PFSK-1 (cell line): ENCODE data around the gene ARHGAP25.

Source experiments
- FOXP2 ChIP-seq: optimal IDR thresholded peaks from 2 replicates; pipeline ENCODE3; 2011; ENCODE audit warnings: borderline replicate concordance, control low read depth, inconsistent platforms; ENCODE audit not compliant: insufficient read depth; ENCODE audit errors: extremely low read length, extremely low read depth
- POLR2AphosphoS5 ChIP-seq: IDR thresholded peaks from 2 replicates; pipeline ENCODE4 v1.6.1; 2012; ENCODE audit warnings: low read depth, mild to moderate bottlenecking, control low read depth, low read length, moderate library complexity
- SIN3A ChIP-seq: IDR thresholded peaks from 2 replicates; pipeline ENCODE4 v1.6.1; 2012; ENCODE audit warnings: mild to moderate bottlenecking, low read length, moderate library complexity, borderline replicate concordance; ENCODE audit not compliant: insufficient read depth
- TAF1 ChIP-seq: IDR thresholded peaks from 2 replicates; pipeline ENCODE4 v1.6.1; 2012; ENCODE audit warnings: low read length, control low read depth, borderline replicate concordance; ENCODE audit not compliant: insufficient read depth
- TF ChIP-seq, protein P1 (sequence below), 2 experiments: IDR thresholded peaks; 2 replicates each; pipeline versions ENCODE4 v1.6.1 to v1.8.0; 2011 to 2012; ENCODE audit warnings: low read depth in 2 of 2, low read length in 2 of 2, control low read depth in 1 of 2, inconsistent platforms in 1 of 2, mild to moderate bottlenecking in 1 of 2, moderate library complexity in 1 of 2; ENCODE audit not compliant: insufficient read depth in 1 of 2

ARHGAP25 gene

DNA sequence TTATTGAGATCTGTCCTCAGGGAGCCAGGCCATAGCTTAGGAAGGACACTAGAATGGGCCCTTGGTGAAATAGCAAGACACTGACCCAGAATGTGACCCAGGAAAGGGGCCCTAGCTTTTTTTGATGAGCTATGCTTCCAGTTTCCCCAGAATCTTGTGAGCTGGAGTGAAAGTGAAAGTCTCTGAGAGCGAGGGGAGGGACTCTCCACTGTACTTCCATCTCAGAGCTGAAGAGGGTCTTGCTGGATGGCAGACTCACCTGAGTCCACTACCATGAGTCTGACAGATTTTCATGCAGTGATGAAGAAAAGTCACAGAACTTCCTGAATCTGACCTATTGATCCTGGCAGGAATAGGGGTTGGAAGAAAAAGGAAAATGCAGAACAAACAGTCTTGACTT, 3.1 kb downstream of the ARHGAP25 start:
- TF ChIP-seq, protein P1, sequence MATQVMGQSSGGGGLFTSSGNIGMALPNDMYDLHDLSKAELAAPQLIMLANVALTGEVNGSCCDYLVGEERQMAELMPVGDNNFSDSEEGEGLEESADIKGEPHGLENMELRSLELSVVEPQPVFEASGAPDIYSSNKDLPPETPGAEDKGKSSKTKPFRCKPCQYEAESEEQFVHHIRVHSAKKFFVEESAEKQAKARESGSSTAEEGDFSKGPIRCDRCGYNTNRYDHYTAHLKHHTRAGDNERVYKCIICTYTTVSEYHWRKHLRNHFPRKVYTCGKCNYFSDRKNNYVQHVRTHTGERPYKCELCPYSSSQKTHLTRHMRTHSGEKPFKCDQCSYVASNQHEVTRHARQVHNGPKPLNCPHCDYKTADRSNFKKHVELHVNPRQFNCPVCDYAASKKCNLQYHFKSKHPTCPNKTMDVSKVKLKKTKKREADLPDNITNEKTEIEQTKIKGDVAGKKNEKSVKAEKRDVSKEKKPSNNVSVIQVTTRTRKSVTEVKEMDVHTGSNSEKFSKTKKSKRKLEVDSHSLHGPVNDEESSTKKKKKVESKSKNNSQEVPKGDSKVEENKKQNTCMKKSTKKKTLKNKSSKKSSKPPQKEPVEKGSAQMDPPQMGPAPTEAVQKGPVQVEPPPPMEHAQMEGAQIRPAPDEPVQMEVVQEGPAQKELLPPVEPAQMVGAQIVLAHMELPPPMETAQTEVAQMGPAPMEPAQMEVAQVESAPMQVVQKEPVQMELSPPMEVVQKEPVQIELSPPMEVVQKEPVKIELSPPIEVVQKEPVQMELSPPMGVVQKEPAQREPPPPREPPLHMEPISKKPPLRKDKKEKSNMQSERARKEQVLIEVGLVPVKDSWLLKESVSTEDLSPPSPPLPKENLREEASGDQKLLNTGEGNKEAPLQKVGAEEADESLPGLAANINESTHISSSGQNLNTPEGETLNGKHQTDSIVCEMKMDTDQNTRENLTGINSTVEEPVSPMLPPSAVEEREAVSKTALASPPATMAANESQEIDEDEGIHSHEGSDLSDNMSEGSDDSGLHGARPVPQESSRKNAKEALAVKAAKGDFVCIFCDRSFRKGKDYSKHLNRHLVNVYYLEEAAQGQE (IDR thresholded peaks at IDR 0.05; ENCODE audit: insufficient read depth in 1 of 2, low read depth in 2 of 2, low read length in 2 of 2) = no peak
- no peak for TF ChIP-seq POLR2AphosphoS5
- no peak for TF ChIP-seq SIN3A
- TF ChIP-seq FOXP2 = no peak
- TF ChIP-seq TAF1 = no peak

DNA sequence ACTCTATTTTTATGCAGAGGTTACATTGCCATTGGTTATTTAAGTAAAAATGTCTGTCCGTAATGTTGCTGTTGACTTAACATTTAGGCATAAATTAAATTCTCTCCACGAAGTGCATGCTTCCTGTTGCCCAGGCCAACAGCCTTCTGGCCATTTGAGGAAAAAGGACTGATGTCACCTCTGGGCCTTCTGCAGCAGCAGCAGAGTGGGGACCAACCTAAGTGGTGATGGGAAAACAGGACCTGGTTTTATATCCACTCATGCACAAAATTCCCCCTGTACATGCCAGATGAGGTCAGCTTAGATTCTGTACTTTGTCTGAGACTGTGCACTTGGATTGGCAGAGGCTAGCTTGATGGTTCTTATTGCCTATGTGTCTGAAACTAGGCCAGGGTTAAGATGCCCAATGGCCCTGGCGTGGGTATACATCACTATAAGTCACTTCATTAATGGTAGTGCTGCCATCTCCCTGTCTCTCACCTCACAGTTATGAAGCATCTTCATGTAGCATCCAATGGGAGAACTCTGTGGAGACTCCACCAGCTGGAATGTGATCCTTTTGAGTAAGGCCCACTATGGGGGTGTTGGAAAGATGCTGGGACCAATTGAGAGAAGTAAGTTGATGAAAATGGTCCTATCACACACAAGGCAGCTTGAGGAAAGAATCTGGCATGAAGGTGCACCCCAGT, 4.4 kb downstream of the ARHGAP25 start:
- TF ChIP-seq TAF1 = no peak
- TF ChIP-seq, protein P1 (IDR thresholded peaks at IDR 0.05; ENCODE audit: insufficient read depth in 1 of 2, low read depth in 2 of 2, low read length in 2 of 2) = no peak
- no peak for TF ChIP-seq SIN3A
- no peak for TF ChIP-seq POLR2AphosphoS5
- TF ChIP-seq FOXP2 = no peak

DNA sequence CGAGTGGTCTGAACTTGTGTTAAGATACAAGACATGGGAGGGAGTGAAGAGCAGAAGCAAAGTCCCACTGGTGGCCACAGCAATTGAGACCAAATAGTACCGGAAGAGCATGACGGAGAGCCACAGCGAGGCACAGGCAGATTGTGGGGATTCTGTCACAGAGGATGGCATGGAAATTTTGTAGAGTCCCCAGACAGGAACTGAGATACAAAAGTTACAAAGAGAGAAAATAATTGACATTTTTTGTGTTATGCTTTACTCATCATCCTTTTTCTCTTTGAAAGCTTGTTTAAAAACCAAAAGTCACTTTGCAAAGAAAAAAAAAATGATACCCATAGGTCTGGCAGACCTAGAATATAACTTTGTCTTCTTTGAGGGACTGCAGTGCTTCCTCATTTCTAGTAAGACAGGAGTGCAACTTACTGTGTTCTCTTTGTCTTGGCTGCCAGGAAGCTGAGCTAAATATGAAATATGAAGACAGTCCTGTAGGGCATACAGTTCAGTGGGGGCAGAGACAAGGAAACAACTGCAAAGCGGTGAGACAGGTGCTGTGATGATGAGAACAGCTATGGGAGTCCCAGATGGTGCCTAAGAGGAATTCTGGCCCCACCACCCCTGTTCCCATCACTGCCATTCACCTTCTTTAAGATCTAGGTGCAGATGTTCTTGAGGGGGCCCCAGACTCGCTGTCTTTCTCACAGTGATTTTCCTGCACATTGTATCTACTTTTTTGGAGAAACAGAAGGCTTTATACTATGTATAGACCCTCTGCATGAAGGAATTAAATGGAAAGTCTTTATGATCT, 5.2 kb downstream of the ARHGAP25 start:
- TF ChIP-seq TAF1 = no peak
- TF ChIP-seq, protein P1 (IDR thresholded peaks at IDR 0.05; ENCODE audit: insufficient read depth in 1 of 2, low read depth in 2 of 2, low read length in 2 of 2) = no peak
- no peak for TF ChIP-seq POLR2AphosphoS5
- TF ChIP-seq FOXP2 = no peak
- no peak for TF ChIP-seq SIN3A

DNA sequence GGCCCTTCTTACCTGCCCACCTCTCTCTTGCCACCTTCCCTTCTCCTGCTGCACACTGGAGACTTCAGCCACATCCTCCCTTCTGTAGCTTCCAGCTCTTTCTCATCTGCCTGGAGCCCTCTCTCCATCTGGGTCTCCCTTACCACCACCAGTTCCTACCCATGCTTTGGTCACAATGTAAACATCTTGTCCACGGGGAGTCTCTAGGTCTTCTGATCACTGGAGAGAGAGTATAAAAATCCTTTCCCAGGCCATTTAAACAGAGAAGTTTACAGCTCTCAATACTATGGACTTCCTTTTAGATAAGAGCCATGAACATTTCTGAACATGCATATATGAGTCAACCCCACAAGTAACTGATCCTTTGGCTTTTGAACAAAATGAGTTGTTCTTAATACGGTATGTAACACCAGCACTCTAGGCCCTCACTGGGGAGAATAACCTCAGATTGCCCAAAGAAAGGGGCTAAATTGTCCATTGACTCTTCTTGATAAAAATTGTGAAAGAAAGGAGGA, 5.8 kb downstream of the ARHGAP25 start:
- TF ChIP-seq, protein P1 (IDR thresholded peaks at IDR 0.05; ENCODE audit: insufficient read depth in 1 of 2, low read depth in 2 of 2, low read length in 2 of 2) = no peak
- TF ChIP-seq POLR2AphosphoS5 (no peak), FOXP2 (no peak), TAF1 (no peak), SIN3A (no peak)
